NCI-H82 (cell line): ENCODE results near the gene CTIF.

Source experiments
- DNase-seq: peaks from one replicate; lab custom pipeline; 2025; lab: John Stamatoyannopoulos, UW

Gene CTIF

GRCh38 chr18:48851599-48851960, 312.7 kb downstream of the CTIF start:
- no peak for DNase-seq

- DNase-seq: no peak
Measured at GRCh38 chr18:48852292-48852691, 313.5 kb downstream of the CTIF start.

GRCh38 chr18:48852794-48853193, 314.0 kb downstream of the CTIF start:
- no peak for DNase-seq

- DNase-seq: no peak
Measured at GRCh38 chr18:48853588-48853987, 314.8 kb downstream of the CTIF start.

GRCh38 chr18:48854780-48855179, 315.9 kb downstream of the CTIF start:
- no peak for DNase-seq

- no peak for DNase-seq
Measured at GRCh38 chr18:48855422-48856377, 316.9 kb downstream of the CTIF start.

- no peak for DNase-seq
Measured at GRCh38 chr18:48857023-48857694, 318.3 kb downstream of the CTIF start.

GRCh38 chr18:48858676-48859075, 319.8 kb downstream of the CTIF start:
- no peak for DNase-seq

- DNase-seq: peak; percentile 77
Measured at GRCh38 chr18:48859311-48860268, 320.8 kb downstream of the CTIF start.

GRCh38 chr18:48860269-48861180, 321.7 kb downstream of the CTIF start:
- peak; percentile 72 for DNase-seq

- DNase-seq: no peak
Measured at GRCh38 chr18:48861181-48861708, 322.4 kb downstream of the CTIF start.

GRCh38 chr18:48862132-48862531, 323.3 kb downstream of the CTIF start:
- no peak for DNase-seq

GRCh38 chr18:48862678-48863270, 323.9 kb downstream of the CTIF start:
- no peak for DNase-seq

GRCh38 chr18:48863432-48864065, 324.7 kb downstream of the CTIF start:
- DNase-seq: no peak

- DNase-seq: no peak
Measured at GRCh38 chr18:48864876-48865275, 326.0 kb downstream of the CTIF start.

- DNase-seq: peak; percentile 58
Measured at GRCh38 chr18:48866028-48866733, 327.4 kb downstream of the CTIF start.

GRCh38 chr18:48866856-48867255, 328.0 kb downstream of the CTIF start:
- DNase-seq: peak; percentile 13

GRCh38 chr18:48867978-48868377, 329.1 kb downstream of the CTIF start:
- no peak for DNase-seq
